HG02938 (cell line): ENCODE data around the gene PBXIP1.
"Not testable (repeated sequence)": the region's sequence is repeated elsewhere in the genome, so short reads cannot be mapped to it uniquely, and the experiment has no call there.

Experiments used
- ATAC-seq: cut with Tn5 transposase; IDR thresholded peaks from one replicate; pipeline ENCODE4 v1.9.1; 2021; ENCODE audit warnings: mild to moderate bottlenecking, moderate library complexity; ENCODE audit not compliant: unreplicated experiment

The PBXIP1 gene

DNA sequence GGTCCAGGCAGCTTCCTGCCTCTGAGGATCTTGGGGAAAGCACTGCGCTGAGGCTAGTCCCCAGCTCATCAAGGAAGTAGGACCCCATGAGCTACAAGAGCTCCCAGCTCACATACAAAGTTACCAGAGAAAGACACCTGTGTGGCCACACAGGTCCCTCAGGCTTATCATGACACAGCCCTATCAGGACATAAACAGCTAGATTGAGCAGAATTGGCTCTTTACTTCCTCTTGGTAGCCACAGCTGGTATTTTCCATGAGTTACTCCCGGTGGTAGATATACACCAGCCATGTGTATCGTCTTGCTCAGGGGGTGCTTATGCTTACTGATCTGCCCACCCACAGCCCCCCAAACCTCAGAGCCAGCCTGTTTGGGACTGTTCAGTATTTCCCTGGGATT is 38.7 kb upstream of the PBXIP1 start:
- ATAC-seq: no peak

DNA sequence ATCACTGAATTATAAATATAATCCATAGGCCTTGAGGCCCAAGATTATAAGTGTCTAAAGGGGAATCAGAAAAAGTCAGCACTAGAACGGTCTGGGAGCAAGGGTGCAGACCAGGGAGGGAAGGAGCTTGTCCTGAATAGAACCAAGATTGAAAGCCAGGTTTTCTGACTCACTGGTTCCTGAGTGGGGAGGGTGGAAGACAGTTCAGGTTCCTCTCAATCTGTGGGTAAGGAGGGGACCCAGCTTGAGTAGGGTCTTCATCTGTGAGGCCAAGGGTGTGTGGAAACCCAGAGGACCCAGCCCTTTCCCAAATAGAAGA is 38.3 kb upstream of the PBXIP1 start:
- no peak for ATAC-seq

DNA sequence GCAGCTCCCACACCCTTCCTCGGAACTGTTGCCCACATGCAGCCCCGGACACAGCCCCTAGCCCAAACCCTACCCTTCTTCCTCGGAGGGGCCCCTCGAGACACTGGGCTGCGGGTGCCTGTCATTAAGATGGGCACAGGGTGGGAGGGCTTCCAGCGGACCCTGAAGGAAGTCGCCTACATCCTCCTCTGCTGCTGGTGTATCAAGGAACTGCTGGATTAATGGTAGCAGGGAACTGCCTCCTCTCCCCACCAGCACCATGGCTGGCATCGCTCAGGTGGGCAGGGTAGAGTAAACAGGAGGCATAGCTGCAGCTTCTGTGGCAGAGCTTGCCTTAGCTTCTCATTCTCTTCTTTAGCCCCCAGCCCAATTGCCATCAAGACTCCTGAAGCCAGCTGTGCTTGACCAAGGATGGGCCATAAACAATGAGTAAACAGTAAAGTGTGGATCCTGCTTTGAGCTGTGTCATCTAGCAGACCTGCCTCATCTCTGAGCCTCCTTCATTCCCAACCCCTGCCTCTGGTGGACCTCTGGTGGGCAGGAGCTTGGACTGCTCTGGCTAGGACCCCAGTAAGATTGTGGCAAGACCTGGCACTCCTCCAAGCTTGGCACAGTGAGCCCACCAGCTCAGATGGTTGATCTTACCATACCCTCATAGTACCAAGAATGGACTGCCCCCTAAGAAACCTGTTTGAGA is 37.8 kb upstream of the PBXIP1 start, which contains the start of gene LENEP:
Gene LENEP, plus strand, starts transcription at position 15 of the 697 bp plus-strand sequence. Its CDS starts 22 bp downstream, at position 37.
- no peak for ATAC-seq

DNA sequence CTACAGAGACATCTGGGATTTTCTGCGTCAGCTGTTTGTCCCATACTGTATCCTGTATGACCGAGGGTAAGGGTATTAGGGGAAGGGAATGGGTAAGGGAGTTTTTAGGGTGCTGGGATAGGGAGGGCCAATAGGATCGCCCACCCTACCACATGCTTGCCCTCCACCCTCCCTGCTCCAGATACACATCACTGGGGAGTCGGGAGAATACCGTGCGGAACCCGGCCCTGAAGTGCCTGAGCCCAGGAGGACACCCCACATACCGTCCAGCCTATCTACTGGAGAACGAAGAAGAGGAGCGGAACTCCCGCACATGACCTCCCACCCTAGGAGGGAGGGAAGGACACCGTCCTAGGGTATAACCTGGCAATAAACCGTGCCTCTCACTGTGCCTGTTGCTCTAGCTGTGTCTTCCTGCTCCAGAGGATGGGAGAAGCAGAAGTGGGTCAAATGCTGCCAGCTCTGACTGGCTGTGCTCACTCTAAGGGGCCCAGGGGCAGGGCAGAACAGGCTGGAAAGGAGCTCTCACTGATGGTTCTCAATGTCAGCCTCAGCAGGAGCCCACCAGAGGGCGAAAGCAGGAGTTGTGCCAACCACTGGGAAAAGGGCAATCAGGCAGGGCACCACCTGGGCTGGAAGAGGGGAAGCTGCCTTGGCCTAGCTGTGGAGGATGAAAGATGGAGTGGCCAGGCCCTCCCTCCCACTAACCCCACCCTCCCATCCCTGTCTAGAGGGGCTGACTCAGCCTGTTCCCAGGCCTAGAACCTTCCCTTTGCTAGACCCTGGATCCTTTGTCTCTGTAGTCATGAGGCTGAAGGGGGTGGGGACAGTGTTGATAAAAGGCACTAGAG is 37.0 kb upstream of the PBXIP1 start:
- ATAC-seq: no peak

DNA sequence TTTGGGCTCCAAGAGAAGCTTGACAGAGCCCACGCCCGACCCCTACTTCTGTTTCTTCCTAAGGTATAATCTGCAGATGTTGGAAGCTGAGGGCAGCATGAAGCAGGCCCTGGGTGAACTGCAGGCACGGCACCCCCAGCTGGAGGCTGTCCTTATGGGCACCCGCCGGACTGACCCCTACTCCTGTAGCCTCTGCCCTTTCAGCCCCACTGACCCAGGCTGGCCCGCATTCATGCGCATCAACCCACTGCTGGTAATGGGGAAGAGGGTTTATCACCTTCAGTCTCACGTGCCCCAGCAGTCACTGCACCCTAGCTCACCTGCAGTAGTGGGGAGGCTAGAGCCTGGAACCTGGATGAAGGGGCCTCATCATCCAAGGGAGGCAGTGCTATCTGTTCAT is 34.4 kb upstream of the PBXIP1 start:
- ATAC-seq: no peak

DNA sequence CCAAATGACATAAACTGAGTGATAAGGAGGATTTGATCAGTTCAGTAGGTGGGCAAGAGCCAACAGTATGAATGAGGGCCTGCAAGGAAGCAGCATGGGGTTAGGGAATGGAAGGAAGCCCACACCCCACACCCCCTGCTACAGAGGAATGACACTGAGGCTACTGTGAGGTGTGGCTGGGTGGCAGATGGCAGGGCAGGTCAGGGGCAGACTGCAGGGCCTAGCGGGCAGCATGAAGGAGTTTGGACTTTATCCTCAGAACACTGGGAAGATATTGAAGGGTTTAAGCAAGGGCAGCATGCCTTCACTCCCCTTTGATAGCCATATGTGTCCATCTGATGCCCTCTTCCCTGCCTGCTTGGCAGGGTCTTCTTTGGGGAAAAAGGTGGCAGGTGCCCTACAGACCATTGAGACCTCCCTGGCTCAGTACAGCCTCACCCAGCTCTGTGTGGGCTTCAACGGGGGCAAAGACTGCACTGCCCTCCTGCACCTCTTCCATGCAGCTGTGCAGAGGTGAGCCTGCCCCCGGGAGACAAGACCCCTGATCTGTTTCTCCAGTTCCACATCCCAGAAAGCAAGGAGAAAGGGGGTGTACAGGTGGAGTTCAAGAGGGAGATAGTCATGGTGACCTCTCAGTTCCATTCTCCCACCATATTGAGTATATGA is 33.4 kb upstream of the PBXIP1 start:
- ATAC-seq: no peak

DNA sequence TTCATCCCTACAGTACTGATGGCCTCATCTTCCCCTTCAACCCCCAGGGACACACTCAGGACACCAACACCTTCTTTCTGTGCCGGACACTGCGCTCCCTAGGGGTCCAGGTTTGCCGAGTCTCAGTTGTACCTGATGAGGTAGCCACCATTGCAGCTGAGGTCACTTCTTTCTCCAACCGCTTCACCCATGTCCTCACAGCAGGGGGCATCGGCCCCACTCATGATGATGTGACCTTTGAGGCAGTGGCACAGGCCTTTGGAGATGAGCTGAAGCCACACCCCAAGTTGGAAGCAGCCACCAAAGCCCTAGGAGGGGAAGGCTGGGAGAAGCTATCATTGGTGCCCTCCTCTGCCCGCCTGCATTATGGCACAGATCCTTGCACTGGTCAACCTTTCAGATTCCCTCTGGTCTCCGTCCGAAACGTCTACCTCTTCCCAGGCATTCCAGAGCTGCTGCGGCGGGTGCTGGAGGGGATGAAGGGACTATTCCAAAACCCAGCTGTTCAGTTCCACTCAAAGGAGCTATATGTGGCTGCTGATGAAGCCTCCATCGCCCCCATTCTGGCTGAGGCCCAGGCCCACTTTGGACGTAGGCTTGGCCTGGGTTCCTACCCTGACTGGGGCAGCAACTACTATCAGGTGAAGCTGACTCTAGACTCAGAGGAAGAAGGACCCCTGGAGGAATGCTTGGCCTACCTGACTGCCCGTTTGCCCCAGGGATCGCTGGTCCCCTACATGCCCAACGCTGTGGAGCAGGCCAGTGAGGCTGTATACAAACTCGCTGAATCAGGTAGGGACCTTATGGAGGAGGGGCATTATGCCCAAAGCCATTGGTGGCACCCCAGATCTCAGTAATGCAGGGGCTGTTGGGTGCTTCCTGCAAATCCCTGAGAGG is 32.4 kb upstream of the PBXIP1 start:
- ATAC-seq: no peak

DNA sequence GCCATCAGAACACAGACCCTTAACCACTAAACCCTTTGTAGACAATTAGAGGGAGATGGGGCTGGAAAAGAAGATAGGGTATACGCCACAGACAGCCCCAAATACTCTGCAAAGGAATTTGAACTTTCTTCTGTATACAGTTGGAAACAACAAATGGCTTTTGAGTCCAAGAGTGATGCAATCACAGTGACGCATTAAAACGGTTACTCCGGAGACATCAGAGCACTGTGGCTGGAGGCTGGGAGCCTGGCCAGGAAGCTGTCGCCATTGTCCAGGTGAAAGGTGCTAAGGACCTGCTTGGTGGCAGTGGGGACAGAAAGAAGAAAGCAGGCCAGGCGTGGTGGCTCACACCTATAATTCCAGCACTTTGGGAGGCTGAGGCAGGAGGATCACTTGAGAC is 31.4 kb upstream of the PBXIP1 start:
- no peak for ATAC-seq

DNA sequence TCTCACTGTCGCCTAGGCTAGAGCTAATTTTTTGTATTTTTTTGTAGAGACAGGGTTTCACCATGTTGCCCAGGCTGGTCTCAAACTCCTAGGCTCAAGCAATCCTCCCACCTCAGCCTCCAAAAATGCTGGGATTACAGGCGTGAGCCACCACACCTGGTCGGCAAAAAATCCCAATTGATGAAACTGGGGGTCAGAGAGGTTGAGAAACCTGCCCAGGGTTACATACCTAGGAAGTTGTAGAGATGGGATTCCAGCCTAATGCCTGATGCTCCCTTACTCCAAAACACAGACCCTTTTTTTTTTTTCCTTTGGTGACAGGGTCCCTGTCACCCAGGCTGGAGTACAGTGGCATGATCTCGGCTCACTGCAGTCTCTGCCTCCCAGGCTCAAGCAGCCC is 30.8 kb upstream of the PBXIP1 start:
- ATAC-seq: not testable (repeated sequence)

DNA sequence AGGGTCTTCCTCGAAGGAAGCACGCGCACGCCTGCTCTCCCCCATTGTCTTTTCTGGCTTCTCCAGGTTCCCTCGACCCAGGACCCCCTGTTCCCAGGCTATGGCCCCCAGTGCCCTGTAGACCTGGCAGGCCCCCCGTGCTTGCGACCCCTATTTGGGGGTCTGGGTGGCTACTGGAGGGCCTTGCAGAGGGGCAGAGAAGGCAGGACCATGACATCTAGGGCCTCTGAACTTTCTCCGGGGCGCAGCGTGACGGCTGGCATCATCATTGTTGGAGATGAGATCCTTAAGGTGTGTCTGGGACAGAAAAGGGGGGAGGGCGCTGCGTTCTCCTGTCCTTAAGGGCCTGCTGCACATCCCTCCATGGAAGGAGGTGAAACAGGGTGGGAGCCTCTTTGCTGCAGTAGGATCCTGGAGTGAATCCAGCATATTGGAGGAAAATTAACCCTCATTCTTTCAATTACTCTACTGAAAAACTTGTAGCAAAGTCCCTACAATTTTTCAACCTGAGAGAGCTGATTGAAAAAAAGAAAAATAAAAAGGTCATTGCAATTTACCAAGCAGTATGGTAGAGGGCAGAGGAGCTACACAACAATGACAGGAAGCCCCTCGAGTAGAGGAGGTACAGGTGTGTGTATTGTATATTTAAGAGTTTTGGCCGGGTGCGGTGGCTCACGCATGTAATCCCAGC is 28.0 kb upstream of the PBXIP1 start:
- no peak for ATAC-seq

DNA sequence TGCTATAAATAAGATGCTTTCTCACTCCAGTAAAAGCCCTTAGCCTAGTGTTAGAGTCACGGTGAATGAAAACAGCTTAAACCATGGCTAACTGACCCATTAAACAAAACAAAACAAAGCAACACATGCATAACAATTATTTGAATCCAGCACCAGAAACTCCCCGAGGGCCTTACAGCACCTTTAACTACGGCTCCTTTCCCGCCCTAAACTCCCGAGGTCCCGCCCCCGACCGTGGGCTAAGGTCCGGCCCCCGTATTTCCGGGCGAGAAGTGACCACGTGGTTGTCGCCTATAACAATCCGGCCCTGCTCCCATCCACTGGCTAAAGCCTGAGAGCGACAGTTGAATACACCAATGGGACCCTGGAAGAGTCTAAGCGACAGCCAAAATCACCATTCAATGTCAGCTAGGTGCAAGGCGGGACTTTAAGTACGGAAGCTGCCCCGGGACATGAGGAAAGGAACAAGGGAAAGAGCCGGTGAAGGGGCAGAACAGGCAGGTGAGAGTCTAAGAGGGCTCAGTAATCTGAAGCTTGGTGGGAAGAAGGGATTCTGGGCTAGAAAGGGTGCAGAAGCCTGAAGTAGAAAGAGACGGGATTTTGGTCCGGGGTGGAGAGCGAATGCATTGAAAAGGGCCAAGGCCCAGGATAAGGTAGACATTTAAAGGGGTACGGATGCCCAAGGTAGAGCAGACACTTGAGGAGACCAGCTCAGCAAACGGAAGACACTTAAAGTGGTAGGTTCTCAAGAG is 27.2 kb upstream of the PBXIP1 start, which contains the start of gene FLAD1:
Gene FLAD1, plus strand, starts transcription at position 448 of the 752 bp plus-strand sequence. CDS start 351 bp downstream, outside the sequence.
- ATAC-seq: peak; percentile 96

DNA sequence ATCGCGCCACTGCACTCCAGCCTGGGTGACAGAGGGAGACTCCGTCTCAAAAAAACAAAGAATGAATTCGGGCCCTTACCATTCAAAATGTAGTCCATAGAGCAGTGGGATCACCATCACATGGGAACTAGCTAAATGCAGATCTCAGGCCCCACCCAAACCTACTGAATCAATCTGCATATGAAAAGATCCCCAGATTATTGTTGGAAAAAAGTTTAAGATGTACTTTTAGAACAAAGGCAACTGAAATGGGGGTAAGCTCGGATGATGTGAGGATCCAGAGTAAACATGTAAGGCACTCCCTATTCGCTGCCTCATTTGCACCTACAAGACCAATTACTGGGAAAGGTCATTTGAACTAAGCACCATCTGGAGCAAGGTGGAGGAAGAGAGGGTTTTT is 26.4 kb upstream of the PBXIP1 start:
- ATAC-seq: no peak

DNA sequence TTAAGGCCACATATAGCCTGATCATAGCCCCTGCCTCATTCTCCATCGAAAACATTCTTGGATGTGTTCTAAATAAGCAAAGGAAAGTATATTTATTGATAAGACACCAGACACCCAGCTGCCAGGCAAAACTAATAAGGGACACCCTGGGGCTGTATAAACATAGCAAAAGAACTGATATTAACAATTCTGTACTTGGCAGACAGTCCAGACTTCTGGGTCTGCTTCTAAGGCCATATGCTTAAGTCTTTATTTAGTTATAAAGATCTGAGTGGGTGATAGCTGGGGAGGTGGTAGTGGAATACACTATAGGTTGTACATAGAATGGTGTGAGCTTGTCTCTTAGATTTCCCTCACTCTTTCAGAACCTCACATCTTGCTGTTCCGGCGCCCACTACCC is 22.5 kb upstream of the PBXIP1 start:
- ATAC-seq: no peak

DNA sequence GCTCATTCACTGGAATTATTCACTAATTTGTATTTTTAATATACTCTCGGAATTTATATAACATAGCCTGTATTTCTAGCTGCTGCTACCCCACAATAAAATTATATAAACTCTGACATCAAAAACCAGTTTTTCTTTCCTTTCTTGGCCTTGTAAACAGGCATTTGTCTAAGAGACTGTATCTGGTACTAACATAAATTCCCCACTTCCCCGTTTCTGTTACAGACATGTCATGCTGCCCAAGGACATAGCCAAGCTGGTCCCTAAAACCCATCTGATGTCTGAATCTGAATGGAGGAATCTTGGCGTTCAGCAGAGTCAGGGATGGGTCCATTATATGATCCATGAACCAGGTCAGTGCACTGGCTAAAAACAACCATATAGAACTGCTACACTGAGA is 21.9 kb upstream of the PBXIP1 start:
- ATAC-seq: not testable (repeated sequence)

DNA sequence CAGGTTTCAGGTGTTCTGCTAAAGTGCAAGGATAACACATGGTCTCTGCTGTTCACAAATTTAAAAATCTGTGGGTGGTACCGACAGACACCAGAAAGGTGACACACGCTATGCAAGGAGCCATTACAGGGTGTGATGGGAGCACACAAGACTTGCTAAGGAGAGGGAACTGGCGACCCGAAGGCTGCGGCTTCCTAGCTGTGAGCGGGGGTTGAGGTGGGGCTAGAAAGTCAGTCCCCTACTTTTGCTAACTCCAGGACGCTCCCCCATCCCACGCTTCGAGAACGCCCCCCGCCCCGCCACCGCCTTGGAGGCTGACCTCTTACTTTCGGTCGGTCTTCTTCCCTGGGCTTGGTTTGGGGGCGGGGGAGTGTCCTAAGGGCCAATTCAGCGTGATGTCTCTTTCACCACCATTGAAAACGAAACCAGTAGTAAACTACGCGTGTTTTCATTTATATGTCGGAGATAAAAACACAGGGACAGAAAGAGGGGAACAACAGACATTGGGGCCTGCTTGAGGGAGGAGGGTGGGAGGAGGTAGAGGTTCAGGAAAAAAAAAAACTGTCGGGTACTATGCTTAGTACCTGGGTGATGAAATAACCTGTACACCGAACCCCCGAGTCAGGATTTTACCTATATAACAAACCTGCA is 19.6 kb upstream of the PBXIP1 start:
- no peak for ATAC-seq

DNA sequence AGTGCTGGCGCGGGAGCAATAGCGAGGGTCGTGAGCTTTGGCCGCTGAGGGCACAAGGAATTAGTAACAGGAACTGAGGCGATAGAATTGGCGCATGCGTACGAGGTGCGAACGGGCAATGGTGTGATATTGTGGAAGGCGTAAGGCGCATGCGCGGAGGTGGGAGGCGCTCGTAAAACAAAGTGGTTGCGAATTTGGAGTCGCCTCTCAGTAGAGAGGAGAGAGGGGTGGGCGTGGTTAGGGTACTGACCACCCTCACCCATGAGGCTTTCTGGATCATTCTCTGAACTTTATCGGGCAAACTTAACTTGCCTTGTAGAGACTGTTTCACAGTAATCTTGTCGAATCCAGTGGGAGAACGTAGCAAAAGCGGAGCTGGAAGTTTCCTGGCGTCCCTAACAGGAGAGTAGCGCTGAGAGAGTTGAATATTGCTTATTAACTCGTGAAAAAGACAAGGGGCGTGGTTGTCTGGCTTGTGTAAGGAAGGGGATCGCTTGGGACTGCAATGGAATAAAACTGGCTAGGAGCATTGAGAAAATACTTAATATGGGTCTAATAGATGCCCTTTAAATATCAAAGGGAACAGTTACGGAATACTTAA is 19.0 kb upstream of the PBXIP1 start:
- ATAC-seq: peak; percentile 47

DNA sequence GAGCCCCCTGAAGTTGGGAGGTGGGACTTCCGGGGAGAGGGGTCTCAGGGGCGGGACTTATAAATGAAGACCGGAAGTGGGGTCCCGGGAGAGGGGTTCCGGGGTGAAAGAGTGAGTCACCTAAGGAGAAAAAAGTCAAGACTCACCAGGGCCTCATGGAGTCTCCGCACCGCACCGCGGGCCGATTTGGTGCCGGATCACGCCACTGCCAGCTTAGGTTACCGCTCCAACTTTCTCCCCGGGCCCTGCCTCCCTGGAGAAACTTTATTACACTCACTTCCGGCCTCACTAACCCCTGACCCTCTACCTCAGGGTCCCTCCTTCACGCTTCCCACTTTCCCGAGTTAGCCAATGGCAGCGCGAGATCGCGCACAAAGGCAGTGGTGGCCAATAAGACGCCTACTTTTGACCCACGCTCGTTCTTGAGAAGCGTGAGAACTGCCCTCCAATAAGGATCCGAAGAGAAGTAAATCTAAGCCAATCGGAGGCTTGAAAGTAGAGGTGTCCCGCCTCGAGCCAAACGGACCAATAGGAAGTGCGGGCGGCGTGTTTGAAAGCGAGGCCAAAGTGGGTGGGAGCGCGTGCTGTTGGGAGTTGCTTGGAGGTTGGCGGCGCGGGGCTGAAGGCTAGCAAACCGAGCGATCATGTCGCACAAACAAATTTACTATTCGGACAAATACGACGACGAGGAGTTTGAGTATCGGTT is 18.4 kb upstream of the PBXIP1 start, which contains the start of gene CKS1B:
Gene CKS1B, plus strand, starts transcription at position 580 of the 706 bp plus-strand sequence. Its CDS starts 65 bp downstream, at position 645.
- ATAC-seq: peak; percentile 78
